HG02840 (cell line): Measurements from ENCODE around the gene TENT4A.

ENCODE experiments used
- ATAC-seq: cut with Tn5 transposase; IDR thresholded peaks from one replicate; pipeline ENCODE4 v1.9.1; 2021; ENCODE audit warnings: mild to moderate bottlenecking, moderate library complexity, moderate number of reproducible peaks; ENCODE audit not compliant: unreplicated experiment, low FRiP score

TENT4A gene

GRCh38 chr5:6749026-6749716 lies 35.9 kb downstream of the TENT4A start:
- no peak for ATAC-seq

- ATAC-seq: no peak
Observed at GRCh38 chr5:6750142-6750840, 37.1 kb downstream of the TENT4A start.

- ATAC-seq: no peak
Observed at GRCh38 chr5:6750951-6751685, 37.9 kb downstream of the TENT4A start.

GRCh38 chr5:6752236-6752635 lies 39.0 kb downstream of the TENT4A start:
- no peak for ATAC-seq

GRCh38 chr5:6752782-6753181 lies 39.5 kb downstream of the TENT4A start:
- no peak for ATAC-seq

- no peak for ATAC-seq
Observed at GRCh38 chr5:6753851-6754250, 40.6 kb downstream of the TENT4A start.

- no peak for ATAC-seq
Observed at GRCh38 chr5:6754766-6755165, 41.5 kb downstream of the TENT4A start.

GRCh38 chr5:6755519-6755918 lies 42.3 kb downstream of the TENT4A start:
- ATAC-seq: no peak

GRCh38 chr5:6755941-6756340 lies 42.7 kb downstream of the TENT4A start:
- no peak for ATAC-seq

GRCh38 chr5:6757414-6757969 lies 44.3 kb downstream of the TENT4A start:
- ATAC-seq: no peak

- ATAC-seq: no peak
Observed at GRCh38 chr5:6758236-6758635, 45.0 kb downstream of the TENT4A start.

- ATAC-seq: no peak
Observed at GRCh38 chr5:6758706-6759105, 45.5 kb downstream of the TENT4A start.

- ATAC-seq: no peak
Observed at GRCh38 chr5:6759401-6759800, 46.2 kb downstream of the TENT4A start.

- no peak for ATAC-seq
Observed at GRCh38 chr5:6759983-6760382, 46.8 kb downstream of the TENT4A start.

- no peak for ATAC-seq
Observed at GRCh38 chr5:6760686-6761085, 47.5 kb downstream of the TENT4A start.

GRCh38 chr5:6761333-6761732 lies 48.1 kb downstream of the TENT4A start:
- no peak for ATAC-seq

- ATAC-seq: no peak
Observed at GRCh38 chr5:6762116-6762515, 48.9 kb downstream of the TENT4A start.

- no peak for ATAC-seq
Observed at GRCh38 chr5:6762697-6763096, 49.5 kb downstream of the TENT4A start.

- ATAC-seq: no peak
Observed at GRCh38 chr5:6763191-6763590, 50.0 kb downstream of the TENT4A start.

GRCh38 chr5:6765612-6766525 lies 52.6 kb downstream of the TENT4A start:
- ATAC-seq: no peak
